Fibroblast of skin of back (primary cell): Measurements from ENCODE around the gene PLEK2.
"Not testable (repeated sequence)": the region's sequence is repeated elsewhere in the genome, so short reads cannot be mapped to it uniquely, and the experiment has no call there.

Experiments used
- DNase-seq: peaks from one replicate; pipeline ENCODE4 v3.0.0-alpha.2; 2013

The PLEK2 gene

DNA sequence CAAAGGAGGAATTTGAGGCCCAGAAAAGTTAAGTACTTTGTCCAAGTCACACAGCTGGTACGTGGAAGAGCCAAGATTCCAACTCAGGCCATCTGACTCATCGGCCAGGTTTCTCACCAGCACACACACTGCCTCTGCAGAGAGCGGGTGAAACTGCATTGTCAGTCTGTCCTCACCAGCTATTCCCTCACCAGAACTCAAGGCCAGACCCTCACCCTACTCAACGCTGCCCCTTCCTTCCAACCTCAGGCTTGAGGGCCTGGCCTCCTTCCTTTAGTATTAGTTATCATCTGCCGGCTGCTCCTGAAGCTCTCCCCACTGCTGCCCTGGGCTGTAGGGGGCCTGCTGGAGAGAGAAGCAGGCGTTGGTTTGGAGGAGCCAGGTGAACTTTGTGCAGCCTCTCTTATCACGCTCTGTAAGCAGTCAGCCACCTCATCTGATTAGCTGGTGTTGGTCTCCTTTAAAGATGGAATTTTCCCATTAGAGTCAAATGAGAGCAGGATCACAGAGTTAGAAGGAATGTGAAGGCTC lies 16.6 kb upstream of the PLEK2 start:
- DNase-seq, result peak; percentile 29

DNA sequence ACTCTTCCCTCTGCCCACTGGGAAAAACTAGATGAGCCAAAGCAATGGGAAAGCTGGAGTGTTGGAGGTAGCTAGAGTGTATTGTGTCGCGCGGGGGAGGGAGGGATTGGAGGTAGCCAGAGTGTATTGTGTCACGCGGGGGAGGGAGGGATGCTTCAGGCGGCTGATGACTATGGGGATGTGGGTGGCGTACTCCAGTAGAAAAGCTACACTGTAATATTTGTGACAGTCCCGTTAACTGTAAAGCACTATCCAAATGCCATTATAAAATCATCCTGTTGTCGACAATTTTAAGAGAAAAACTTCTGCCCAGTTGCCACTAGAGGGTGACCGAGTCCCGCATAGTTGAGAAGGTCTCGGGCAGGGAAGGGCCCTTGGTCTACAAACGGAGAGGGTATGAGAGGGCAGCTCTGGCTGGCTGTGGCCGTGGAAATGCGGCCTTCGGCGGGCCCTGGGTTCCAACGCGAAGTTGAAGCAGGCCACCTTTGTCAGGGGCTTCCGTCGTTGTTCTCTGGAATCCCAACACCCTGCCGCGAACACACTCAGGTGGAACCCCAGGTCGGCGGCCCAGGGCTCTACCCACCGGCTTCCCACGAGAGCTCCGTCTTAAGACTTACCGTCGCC lies 15.1 kb upstream of the PLEK2 start:
- DNase-seq, result peak; percentile 77

DNA sequence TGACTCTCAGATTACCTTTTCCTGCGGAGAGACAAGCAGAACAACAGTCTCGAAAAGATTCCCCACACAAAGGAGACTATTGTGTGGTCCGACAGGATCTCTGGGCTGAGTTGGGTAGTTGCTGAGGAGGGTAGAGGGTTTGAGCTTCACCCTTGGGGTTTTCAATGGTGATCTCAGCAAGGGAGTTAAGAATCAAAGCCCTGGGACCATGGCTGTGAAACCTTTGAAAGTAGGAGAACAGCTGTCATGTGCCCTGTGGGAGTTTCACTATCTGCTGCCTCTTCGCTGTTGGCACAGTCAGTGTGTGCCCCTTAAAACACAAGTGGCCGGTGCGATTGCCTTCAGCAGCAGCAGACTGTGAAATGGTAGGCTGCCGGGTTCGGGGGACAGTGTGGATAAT lies 14.2 kb upstream of the PLEK2 start:
- no peak for DNase-seq

DNA sequence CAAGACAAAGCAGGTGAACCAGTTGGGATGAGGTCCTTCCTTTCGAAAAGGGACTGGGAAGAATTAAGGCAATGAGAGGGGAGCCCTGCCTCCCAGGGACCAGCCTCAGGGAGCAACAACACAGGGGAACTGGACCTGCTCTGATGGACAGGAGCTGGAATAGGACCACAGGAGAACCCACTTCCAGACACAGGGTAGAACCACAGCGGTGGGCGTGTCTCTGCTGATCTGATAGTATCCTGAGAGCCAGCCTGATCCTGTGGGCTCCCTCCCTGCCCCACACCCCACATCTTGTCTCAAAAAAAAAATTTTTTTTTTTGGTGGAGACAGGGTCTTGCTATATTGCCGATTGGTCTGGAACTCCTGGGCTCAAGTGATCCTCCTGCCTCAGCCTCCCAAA lies 13.6 kb upstream of the PLEK2 start:
- no peak for DNase-seq

DNA sequence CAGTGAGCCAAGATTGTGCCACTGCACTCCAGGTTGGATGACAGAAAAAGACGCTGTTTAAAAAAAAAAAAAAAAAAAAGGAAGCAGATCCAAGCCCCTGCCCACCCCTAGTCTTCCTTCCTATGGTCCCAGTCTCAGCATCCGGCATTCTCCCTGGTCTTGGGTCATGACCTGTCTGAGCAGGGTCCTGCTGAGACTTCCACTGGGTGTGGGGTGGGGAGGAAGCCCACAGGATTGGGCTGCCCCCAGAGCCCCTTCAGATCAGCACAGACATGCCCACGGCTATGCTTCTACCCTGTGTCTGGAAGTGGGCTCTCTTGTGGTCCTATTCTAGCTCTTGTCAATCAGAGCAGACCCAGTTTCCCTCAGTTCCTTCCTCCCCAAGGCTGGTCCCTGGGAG lies 12.6 kb upstream of the PLEK2 start:
- no peak for DNase-seq

DNA sequence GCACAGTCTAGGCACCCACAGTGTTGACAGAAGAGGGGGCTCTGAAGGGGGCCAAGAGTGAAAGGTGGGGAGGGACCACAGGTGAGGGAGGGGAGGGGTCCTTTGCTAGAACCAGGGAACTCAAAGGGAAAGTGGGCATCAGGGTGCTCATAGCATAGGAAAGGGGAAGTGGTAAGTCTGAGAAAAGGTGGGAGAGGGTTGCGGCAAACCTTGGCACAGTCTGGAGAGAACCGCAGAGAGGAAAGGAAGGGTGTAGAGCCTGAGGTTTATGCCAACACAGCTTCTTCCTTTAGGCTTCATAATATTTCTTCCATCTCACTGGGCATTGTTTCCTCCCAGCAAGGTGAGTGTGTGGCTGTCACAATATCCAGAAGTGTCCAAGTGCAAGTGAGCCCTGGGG lies 11.5 kb upstream of the PLEK2 start:
- no peak for DNase-seq

DNA sequence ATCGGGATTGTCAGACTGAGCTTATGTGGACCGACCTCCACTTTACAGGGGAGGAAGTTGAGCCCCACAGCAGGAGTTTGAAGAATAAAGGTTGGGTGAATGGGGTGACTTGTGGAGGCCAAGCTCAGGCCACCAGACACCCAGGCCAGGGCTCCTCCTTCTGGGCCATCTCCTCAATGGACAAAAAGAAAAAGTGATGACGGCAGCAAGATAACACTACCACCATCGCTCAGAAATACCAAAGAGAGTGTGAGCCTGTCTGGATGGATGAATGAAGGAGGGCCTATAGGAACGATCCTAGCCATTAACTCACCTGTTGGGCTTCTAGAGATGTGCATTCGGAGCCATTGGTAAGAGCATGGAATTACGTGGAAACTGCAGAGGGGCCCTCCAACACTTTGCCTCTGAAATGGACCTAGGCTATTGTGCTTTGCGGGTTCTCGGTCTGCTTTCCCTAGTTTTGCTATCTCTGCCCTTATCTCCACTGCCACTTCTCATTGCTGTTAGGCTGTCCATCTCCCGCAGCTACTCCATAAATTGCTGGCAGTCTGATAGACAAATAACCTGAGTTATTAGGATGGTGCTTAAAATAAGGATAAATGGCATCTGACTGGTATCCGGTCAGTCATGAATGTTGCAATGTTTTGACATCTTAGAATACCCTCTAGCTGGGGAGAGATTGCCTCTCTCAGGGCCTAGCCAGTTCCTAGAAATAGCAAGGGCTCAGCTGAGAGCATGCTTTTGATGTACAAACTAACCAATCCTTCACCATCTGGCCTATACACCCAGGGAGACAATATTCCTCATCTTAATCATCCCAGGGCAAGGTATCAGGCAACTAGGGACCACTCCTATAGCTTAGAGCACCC lies 9.6 kb upstream of the PLEK2 start:
- DNase-seq, result no peak

DNA sequence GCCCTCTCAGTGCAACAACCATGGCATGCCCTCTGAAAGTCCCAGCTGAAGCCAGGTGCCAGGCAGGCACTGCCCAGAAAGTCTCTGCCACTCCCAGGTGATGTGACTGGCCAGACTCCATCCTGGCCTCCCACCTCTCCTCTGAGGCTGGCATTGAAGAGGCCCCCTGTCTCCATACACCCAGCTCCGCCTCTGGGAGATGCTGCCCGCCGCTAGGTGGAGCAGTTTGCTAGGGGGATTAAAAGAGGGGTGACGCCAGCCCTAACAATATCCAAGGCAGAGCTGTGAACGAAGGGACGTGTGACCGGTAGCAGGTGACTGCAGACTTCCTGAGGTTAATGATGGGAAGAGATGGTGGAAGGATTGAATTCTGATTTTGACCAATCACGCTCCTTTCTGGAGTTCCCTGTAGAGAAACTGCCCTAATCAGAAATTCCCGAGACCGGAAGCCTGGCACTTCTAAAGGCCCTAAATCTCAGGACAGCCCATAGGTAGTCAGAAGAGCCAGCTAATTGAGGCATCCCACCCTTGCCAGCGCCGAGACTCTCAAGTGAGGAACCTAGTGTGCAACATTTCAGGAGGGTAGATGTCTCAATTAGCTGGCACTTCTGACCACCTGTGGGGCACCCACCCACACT lies 8.3 kb upstream of the PLEK2 start:
- no peak for DNase-seq

DNA sequence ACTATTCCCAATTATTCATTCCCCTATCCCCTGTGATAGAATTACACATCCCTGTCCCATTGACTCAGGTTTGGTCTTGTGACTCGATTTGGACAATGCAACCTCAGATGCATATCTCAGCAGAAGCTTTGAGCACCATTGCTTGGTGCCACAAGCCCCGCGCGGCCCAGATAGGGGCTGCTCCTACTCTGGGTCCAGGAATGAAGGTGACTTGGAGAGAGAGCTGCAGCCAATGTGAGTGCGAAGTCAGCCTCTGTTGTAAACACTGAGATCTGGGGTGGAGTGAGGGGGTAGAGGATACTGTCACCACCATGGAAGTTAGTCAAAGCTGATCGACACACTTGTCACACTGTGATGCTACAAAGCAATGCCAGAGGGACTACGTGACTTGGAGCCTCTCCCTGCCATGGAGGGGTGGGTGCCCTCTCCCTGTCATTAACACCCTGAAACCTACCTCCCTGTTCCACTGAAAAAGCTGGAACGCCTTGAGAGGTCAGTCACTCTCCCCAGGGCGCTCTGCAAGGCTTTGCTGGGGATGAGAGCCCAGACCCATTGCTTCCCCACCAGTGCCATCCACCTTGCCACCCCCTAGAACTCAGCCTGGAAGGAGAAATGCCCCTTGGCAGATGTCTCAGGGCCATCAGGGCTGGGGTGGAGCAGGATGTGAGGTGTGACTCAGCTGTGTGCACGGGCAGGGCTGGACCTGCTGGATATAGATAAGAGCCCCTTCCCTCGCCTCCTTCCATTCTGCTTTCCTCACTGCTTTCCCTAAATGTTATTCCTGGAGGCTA lies 6.6 kb upstream of the PLEK2 start:
- DNase-seq, result no peak

DNA sequence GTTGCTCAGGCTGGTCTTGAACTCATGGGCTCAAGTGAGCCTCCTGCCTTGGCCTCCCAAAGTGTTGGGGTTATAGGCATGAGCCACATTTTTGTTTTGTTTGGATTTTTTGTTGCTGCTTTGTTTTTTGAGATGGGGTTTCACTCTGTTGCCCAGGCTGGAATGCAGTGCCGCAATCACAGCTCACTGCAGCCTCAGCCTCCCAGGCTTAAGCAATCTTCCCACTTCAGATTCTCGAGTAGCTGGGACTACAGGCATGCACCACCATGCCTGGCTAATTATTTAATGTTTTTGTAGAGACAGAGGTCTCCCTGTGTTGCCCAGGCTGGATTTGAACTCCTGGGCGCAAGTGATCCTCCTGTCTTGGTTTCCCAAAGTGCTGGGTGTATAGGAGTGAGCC lies 5.7 kb upstream of the PLEK2 start:
- DNase-seq, result no peak

DNA sequence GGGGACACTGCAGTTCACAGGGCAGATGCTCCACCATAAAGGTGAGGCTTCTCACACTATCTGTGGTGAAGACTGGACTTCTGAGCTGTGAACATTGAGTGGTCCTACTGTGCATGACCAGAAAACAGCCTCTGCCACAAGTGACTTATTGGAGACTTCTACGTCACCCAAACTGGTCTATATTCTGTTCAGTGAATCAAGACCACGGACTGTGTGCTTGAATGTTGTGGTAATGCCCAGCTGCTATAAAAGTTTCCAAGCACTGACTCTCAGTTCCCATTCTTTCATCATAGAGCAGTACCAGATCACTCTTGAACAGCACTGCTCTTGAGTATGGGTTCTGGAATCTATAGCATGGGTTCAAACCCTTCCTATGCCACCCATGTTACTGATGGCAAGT lies 4.8 kb upstream of the PLEK2 start:
- no peak for DNase-seq

DNA sequence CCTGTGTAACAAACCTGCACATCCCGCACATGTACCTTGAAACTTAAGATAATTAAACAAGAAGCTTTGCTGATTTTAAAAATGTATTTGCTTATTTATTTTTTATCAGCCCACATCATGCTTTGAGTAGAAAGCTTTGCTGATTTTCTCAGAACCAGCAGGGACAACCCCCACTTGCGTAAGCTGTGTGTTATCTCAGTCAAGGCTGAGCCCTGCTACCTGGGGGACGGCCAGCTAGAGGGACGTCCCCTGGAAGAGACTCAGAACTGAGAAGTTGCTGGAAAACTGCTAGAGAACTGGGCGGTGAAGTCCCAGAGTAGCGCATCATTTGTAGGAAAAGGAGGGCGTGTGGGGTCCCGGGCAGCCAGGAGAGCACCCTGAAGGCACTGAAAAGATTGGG lies 4.1 kb upstream of the PLEK2 start:
- no peak for DNase-seq

DNA sequence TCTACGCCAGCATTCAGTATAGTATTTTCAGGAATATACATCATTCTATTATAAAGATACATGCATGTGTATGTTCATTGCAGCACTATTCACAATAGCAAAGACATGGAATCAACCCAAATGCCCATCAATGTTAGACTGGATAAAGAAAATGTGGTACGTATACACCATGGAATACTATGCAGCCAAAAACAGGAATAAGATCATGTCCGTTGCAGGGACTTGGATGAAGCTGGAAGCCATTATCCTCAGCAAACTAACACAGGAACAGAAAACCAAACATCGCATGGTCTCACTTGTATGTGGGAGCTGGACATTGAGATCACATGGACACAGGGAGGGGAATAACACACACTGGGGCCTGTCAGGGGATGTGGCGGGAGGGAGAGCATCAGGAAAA lies 3.6 kb upstream of the PLEK2 start:
- not testable (repeated sequence) for DNase-seq

DNA sequence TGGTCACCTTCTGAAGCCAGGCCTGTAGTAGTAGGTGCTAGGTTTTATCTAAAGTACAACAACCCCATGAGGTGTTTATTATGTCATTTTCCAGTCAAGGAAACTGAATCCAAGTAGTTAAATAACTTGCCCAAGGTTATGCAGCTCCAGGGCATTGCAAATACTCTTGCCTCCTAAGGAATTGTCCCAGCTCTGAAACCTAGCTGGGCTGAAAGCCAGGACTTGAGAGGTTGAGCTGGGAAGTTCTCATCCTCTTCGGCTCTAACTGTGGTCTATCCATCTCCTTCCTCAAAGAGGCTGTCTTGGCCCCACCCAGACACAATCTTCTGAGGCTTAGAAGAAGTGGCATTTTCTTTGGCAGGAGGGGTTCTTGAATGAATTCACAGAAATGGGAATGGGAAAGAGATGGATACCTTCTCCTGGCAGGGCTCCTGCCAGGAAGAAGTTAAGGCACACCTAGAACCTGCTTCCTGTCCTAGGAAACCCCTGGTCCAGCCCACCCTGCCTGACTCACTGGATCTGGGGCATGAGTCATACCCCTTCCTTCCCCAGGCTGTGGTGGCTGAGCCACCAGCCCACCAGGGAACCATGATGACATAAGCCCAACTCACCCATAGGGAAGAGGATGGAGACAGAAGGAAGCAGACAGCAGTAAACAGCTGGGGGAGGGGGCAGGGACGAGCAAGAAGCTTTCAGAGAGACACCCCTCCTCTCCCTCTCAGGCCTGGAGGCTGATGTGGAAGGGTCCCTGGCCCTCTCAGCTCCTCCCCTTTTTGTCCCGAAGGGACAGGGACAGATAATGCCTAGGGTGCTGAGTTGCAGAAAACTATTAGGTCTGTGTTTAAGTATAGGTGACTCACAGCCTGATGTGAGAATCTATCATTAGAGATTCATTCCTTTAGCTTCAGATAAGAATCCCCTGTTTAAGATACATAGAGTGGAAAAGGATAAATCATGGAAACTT lies 2.1 kb upstream of the PLEK2 start:
- peak; percentile 94 for DNase-seq

DNA sequence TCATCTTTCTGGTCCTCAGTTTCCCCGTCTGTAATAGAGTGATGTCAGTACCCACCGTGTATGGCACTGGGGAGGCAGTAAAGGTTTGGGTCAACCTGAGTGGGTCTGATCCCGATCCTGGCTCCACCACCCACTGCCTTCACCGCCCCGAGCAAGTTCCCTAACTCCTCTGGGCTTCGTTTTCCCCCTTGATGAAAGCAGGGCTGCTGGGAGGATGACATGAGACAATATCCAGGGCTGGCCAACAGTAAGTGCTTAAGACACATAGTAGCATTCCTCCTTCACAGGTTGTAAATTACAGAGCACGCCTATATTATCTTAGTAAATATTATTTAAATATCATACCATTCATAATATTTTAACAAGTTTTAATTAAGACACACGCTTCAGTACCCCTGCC lies 595 bp downstream of the PLEK2 start:
- DNase-seq, result no peak

DNA sequence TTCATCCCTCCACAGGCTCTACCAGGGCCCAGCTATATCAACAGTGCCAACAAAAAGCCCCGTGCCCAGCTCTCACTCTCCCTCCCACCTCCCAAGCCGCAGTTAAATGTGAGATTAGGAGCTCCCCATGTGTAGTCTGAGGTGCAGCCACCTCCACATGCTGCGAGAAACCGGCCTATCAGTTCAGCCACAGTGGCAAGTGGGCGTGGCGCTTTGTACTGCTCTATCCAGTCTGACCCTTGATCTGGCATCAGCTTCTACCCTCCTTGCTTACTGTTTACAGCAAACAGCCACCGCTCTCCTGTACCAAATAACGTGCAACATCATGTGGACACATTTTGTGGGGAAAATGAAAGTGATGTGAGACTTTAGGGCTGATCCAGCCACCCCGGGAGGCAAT lies 1.7 kb downstream of the PLEK2 start:
- no peak for DNase-seq

DNA sequence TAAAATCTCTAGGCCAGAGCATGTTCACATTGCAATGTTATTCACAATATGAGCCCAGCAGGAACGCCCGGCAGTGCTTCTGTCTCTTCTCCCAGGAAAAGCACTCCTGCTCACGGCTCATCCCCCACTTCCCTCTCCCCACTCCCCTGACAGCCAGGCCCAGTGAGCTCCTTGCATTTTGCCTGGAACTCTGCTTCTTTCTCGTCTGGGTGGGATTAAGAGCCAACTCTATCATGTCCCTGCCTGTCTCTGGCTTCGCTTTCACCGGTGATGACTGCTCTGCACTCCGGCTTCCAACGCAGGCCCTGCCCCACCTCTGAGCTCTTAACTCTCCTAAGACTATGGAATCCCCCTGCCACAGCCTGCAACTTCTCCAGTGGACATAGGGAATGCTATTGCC lies 2.5 kb downstream of the PLEK2 start:
- DNase-seq, result no peak

DNA sequence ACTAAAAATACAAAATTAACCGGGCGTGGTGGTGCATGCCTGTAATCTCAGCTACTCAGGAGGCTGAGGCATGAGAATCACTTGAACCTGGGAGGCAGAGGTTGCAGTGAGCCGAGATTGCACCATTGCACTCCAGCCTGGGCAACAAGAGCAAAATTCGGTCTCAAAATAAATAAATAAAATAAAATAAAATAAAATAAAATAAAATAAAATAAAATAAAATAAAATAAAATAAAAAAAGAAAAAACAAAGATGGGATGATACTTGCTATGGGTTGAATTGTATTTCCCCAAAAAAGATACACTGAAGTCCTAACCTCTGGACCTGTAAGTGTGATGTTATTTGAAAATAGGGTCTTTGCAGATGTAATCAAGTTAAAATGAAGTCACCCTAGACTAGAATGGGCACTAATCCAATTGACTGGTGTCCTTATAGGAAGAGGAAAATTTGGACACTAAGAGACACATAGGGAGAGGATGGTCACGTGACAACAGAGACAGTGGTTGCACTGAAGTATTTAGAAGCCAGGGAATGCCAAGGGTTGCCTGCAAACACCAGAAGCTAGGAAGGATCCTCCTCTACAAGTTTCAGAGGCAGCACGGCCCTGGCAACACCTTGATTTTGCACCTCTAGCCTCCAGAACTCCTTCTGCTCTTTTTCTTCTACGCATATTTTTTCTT lies 3.7 kb downstream of the PLEK2 start:
- not testable (repeated sequence) for DNase-seq

DNA sequence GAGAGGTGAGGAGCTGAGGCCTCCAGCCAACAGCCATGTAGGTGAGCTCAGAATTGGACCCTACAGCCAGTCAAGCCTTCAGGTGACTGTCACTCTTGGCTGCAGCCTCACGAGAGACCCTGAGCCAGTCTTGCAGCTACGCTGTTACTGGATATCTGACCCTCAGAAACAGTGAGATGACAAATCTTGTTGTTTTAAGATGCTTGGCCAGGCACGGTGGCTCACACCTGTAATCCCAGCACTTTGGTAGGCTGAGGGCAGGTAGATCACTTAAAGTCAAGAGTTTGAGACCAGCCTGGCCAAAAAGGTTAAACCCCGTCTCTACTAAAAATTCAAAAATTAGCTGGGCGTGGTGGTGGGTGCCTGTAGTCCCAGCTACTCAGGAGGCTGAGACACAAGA lies 6.2 kb downstream of the PLEK2 start:
- DNase-seq, result no peak

DNA sequence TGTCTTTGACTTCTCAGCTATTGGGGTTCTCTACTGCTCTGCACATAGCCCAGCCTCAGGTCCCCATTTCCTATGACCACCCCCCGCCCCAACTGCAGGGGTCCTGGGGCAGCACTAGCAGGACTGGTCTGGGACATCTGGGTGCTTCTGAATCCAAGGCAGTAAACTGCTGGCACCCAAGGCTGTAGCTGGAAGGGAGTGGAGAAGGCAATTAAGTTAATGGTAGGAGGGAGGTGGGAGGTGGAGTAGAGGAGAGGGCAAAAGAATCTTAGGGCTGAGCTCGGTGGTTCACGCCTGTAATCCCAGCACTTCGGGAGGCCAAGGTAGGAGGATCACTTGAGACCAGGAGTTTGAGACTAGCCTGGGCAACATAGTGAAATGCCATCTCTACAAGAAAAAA lies 11.5 kb downstream of the PLEK2 start:
- DNase-seq, result no peak

DNA sequence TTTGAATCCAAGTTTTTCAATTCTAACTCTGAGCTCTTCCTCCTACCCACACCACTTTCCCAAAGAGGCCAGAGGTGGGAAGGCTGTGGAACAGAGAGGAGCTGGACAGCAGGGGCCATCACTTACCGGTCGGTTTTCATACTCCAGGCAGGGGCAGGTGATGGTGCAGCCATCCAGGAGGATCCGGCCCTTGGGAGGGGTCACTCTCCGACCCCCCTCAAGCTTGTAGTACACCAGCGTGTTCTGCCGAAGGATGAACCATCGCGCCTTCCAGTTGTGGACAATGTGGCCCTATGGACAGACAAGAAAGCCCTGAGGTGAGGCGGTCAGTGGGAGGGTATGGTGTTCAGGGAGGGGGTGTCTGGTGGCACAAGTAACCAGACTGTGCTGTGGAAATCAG lies 14.4 kb downstream of the PLEK2 start:
- no peak for DNase-seq
